ENCODE data around the gene SCARF2.
"Not testable (repeated sequence)": the region's sequence is repeated elsewhere in the genome, so short reads cannot be mapped to it uniquely, and the experiment has no call there.

The SCARF2 gene

GRCh38 chr22:20376983-20377382, 60.6 kb downstream of the SCARF2 start:
- H3K9me3 Mint-ChIP-seq; DNase-seq; H3K4me1 Mint-ChIP-seq (ENCODE audit: low read depth); H3K27me3 Mint-ChIP-seq; H3K4me3 Mint-ChIP-seq; H3K27ac Mint-ChIP-seq; H3K36me3 Mint-ChIP-seq (ENCODE audit: low read depth): not testable (repeated sequence)

- H3K27ac Mint-ChIP-seq; H3K36me3 Mint-ChIP-seq (ENCODE audit: low read depth); H3K9me3 Mint-ChIP-seq; DNase-seq; H3K27me3 Mint-ChIP-seq; H3K4me3 Mint-ChIP-seq; H3K4me1 Mint-ChIP-seq (ENCODE audit: low read depth): not testable (repeated sequence)
Measured at GRCh38 chr22:20376281-20376680, 61.3 kb downstream of the SCARF2 start.

All from activated T-cell treated with anti-CD3 and anti-CD28 coated beads, Interleukin-2, amount 50 U/mL, for 24 hours (primary cell).